Activated CD8-positive, alpha-beta memory T cell treated with anti-CD3 and anti-CD28 coated beads, Interleukin-2, amount 50 U/mL, for 48 hours (primary cell): Measurements from ENCODE around the gene GPLD1.

Experiments
- DNase-seq: peaks from one replicate; pipeline ENCODE4 v3.0.0-alpha.2; 2020

Gene GPLD1

GRCh38 chr6:24500683-24501082, 11.3 kb upstream of the GPLD1 start:
- no peak for DNase-seq

GRCh38 chr6:24497254-24497970, 8.0 kb upstream of the GPLD1 start:
- DNase-seq = no peak

DNA sequence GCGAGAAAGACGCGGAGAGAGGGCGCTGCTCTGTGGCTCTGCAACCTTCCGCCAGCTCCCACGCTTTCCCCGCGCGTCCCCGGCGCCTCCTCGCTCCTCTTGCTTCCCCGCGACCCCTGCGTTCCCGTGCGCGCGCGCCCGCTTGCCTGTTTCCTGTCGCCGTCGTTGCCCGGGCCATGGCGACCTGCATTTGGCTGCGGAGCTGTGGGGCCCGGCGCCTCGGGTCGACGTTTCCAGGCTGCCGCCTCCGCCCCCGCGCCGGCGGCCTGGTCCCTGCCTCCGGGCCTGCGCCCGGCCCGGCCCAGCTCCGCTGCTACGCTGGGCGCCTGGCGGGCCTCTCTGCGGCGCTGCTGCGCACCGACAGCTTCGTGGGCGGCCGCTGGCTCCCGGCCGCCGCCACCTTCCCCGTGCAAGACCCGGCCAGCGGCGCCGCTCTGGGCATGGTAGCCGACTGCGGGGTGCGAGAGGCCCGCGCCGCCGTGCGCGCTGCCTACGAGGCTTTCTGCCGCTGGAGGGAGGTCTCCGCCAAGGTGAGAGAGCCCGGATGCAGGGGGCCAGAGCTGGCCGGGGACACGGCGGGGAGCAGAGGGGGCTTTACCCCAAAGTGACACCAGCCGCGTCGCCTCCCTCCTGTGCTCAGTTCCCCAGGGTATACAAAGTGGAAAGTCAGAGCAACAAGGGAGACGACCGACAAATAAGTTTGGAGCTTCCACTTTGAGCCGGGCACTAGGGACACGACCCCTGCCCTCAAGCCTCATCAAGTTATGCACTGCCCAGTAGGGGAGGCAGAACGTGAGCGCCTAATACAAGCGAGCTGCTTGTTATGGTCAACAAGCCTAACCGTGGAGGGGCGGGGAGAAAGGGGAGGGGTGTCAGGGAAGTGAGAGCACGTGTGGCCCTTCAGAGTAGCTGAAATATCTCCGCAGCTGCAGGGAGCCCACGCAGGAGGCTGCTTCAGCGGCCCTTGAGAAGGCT, 5.7 kb upstream of the GPLD1 start, which contains the start of gene ALDH5A1:
ALDH5A1 (plus strand) TSS at position 149 of the 975 bp plus-strand sequence; CDS start at position 177, 28 bp downstream.
- DNase-seq = peak; percentile 89

- DNase-seq = no peak
These were observed 4.8 kb upstream of the GPLD1 start for GRCh38 chr6:24493945-24494820.

DNA sequence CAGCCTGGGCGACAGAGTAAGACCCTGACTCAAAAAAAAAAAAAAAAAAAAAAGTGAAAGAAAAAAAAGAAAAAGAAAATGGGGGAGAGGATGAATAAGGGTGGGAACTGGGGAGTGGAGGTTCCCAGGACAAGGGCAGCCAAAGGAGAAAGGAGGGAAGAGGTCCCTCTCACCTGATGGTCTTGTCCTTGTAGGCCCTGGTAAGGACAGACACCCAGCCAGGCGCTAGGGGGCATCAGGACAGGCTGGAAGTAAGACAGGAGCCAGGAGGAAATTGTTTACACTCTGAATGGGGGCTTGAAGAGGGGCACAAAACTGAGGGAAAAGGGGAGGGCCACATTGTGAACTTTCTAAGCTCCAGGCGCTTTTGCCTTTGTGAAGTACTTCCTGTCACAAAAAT, 3.1 kb upstream of the GPLD1 start:
- DNase-seq = no peak

DNA sequence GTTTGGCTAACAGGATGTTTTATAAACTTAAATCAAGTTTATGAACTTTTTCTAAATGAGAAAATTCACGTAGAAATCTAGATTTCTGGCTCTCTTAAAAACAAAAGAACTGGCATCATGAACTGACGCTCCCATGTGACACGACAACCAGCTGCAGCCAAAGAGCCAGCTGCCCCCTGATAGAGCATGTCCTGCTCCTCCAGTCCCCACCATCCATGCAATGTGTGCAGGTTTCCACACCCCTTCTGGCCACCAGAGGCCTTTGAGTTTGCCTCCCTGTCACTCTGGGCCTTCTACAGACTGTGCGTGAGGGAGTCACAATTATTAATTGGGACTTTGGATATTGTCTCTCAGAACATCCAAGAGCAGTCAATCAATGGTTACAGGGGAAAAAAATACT, 1.6 kb upstream of the GPLD1 start:
- no peak for DNase-seq

DNA sequence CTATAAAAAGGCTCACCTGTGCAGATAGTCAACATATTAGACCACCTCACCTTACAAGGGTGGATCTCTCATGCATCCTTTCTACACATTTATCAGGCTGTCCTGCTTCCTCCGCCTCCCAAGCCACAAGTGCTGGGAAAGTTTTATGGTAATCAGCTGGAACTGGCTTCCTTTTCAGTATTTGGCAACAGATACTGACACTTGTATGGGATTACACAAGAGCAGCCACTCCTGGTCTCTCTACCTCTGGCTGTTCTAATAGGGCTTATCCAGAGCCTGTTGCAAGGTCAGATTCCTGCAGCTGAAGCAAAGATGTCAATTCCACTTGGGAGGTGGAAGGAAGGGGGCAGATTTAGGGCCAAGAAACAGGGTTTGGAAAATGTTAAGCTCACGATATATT, 503 bp upstream of the GPLD1 start:
- no peak for DNase-seq

GRCh38 chr6:24486065-24486464, 3.3 kb downstream of the GPLD1 start:
- DNase-seq = no peak

- no peak for DNase-seq
These were observed 4.6 kb downstream of the GPLD1 start for GRCh38 chr6:24484657-24485323.

- DNase-seq = no peak
These were observed 7.9 kb downstream of the GPLD1 start for GRCh38 chr6:24481449-24481848.

DNA sequence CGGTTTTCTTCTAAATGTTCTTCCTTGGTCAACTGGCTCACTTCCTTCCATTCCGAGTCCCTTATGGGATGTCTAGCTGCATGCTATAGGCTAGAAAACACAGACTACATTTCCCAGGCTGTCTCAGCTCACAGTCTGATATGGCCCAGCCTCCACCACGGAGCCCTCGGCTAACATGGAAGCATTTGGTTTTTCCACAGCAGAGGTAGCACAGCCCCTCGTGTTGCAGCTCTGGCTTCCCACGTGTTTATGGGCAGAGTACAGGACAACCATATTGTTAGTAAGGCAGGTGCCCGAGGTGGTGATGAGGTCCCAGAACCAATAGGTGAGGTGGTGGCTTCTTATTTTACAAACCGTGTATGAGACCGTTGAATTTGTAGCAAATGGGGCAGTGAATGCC, 8.7 kb downstream of the GPLD1 start:
- no peak for DNase-seq

DNA sequence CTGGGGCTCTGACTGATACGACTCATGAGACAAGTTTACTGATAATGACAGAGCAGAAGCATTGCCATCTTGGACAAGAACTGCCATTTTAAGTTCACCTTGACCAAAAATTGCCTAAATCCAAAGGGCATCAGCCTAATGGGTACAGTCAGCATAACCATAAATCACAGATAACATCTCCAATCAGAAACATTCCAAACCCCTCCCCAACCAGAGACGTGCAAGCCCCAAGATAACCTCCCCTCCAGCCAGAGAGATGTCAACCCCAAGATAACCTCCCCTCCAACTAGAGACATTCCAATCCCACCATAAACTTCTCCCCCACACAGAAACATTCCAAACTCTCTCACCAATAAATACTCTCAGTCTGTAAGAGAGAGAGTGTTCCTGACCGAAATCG, 10.5 kb downstream of the GPLD1 start:
- no peak for DNase-seq

- DNase-seq = no peak
These were observed 12.3 kb downstream of the GPLD1 start for GRCh38 chr6:24477070-24477469.

- no peak for DNase-seq
These were observed 12.7 kb downstream of the GPLD1 start for GRCh38 chr6:24476631-24477030.

- no peak for DNase-seq
These were observed 17.2 kb downstream of the GPLD1 start for GRCh38 chr6:24472181-24472580.

DNA sequence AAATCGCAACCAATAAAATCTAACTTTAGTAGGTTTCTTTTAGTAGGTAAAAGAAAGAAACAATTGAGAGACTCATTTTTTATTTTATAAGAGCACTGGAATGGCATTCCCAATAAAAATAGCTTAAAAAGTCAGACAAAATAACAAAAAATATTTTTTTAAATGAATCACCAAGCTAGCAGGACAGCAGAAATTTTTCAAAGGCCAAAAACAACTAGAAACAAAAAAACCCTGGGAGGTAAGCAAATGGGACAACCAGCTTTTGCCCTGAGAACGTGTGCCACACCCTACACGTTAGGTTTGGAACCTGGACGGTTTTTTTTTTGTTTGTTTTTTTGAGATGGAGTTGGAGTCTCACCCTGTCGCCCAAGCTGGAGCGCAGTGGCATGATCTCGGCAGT, 19.6 kb downstream of the GPLD1 start:
- DNase-seq = no peak

DNA sequence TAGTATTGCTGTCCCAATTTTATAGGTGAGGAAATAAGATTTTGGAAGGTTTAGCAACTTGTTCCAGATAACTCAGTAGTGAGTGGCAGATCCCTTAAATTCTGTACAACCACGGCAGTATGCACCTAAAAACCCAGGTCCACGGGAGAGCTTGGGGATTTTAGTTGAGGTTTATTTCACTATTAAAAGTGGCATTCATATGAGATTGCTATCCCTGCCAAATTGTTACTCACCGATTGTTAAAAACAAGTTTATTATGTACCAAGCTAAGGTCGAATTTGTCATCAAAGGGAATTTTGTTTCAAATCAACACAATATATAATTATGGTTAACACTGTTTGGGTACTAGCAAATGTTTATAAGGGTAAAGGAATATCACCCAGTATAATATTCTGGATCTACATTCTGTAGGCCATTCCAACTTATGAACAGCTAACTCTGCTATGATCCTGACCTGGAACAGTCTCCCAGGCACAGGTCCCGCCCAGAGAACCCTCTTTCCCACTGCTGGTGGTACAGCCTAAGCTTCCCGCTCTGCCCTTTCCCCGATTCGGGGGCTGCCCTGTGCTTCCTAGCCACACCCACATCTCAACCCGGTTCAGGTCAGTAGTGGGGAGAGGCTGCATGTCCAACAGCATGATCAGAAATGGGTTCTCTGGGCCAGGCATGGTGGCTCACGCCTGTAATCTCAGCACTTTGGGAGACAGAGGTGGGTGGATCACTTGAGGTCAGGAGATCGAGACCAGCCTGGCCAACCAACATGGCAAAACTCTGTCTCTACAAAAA, 24.9 kb downstream of the GPLD1 start:
- no peak for DNase-seq

DNA sequence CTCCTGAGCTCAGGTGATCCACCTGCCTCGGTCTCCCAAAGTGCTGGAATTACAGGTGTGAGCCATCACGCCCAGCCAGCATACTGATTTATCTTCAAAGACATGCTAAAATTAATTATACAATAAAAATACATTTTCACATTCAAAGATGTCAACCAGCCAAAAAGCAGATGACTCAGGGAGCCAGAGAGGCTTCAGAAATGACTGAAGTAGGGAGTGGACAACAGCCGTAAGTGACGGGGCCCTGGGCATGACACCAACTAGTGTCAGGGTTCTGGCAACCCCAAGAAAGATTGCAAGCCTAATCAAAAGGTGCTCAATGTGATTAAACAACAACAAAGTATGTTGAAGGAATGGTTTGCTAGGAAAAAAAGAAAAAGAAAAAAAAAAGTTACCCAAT, 28.4 kb downstream of the GPLD1 start:
- peak; percentile 28 for DNase-seq

GRCh38 chr6:24458941-24459340, 30.4 kb downstream of the GPLD1 start:
- no peak for DNase-seq

GRCh38 chr6:24458134-24458533, 31.2 kb downstream of the GPLD1 start:
- no peak for DNase-seq

- DNase-seq = no peak
These were observed 34.3 kb downstream of the GPLD1 start for GRCh38 chr6:24455061-24455460.

DNA sequence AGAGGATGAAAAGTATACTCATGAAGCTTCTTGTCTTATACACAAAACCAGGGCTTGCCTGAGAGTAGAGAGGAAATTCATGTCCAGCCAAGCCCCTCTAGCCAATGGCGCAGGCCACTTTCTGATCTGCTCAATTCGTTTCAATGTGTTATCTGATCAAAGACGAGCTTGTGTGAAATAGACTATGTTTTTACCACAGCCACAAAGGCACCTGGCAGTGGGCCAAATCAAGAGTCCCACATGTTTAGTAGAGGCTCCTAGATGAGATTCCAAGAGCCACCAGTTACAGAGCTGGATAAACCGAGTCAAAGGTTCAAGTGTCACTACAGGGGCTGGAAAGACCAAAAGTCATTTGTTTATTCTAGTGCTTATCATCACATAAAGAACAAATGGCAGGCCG, 34.9 kb downstream of the GPLD1 start:
- DNase-seq = no peak
